Raji (cell line): Measurements from ENCODE around the gene EDAR.

Experiments
- POLR2A ChIP-seq: IDR thresholded peaks from 2 replicates; pipeline ENCODE4 v1.6.1; 2011; ENCODE audit warnings: low read depth, low read length, control low read depth; ENCODE audit not compliant: insufficient read depth

Gene EDAR

DNA sequence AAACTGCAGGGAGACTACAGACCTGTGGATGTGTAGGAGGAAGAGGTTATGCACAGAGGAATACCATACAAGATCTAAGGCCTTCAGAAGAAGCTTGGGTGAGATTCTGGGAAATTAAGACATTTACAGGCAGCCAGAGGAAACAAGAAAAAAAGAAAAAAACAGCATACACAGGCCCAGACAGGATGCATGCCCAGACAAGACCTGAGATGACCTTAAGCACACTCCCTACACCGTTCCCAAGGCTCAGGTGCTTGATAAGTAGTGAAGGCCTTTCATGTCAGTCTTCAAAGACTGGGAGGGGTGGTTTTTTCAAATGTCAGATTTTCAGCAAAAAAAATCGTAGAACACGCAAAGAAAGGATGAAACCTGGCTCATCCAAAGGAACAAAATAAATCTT is 119.5 kb downstream of the EDAR start:
- no peak for TF ChIP-seq POLR2A

DNA sequence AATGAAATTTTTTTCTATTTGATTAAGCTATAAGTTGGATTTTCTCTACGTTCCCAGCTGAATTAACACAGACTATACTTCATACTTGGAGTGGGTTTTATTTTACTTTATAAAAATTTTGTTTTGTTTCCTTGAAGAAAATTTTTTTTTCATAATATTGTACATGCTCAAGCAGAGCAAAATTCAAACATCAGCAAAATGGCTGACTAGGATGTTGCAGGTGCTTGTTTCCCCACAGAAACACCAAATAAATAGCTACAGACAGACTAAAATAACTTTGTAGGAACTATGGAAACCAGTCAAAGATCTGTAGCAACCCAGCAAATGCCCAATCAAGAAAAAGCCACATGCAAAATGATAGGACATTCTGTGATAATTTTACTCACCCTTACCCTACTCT is 120.1 kb downstream of the EDAR start:
- TF ChIP-seq POLR2A, result no peak

DNA sequence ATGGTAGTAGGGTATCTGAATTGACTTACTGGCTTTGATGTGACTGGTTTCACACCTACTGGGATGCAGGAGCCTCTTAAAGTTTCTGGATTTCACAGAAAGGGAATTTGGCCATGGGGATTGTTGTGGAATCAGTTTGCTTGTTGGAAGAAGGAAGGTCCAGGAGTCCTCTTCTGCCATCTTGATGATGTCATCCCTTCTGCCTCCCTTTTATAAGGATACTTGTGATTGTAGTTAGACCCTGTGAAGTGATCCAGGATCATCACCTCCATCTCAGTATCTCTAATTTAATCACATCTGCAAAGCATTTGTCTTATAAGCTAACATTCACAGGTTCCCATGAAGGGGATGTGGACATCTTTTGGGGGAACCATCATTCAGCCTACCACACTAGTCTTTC is 123.0 kb downstream of the EDAR start:
- TF ChIP-seq POLR2A, result no peak

DNA sequence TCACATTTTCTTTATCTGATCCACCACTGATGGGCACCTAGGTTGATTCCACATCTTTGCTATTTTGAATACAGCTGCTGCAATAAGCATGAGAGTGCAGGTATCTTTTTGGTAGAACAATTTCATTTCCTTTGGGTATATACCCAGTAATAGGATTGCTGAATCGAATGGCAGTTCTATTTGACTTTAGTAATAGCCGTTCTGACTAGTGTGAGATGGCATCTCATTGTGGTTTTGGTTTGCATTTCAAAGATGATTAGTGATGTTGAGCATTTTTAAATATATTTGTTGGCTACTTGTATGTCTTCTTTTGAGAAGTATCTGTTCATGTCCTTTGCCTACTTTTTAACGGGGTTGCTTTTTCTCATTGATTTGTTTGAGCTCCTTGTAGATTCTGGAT is 130.1 kb downstream of the EDAR start:
- no peak for TF ChIP-seq POLR2A

DNA sequence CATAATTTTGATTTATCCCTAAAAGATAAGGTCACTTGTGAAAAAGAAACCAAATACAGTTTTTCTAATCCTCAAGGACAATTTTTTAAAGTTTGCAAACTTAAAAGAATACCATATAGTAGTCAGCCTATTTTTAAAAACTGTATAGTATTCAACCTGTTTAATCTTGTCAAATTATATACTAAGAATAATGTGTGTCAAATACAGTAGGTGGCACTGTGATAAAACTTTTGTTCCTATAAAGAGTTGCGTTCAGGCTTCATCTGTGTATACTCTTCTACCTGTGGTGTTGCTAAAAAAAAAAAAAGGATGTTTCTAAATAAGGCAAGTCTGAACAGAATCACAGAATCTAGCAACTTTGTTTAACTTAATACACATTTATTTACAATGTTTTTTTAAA is 133.8 kb downstream of the EDAR start:
- no peak for TF ChIP-seq POLR2A

DNA sequence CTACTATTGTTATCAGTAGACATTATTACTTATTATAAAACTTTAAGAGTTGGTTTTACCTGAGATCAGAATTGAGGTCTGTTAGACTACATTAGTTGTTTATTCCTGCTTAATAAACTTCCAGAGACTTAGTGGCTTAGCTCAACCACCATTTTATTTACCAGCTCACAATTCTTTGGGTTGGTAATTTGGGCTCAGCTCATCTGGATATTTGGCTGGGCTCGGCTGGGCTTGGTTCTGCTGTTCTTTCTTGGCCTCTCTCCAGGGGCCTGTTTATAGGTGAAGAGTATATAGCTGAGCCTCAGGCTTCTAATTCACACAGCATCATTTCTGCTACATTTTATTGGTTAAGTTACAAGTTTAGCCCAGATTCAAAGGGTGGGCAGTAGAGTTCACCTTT is 134.5 kb downstream of the EDAR start:
- no peak for TF ChIP-seq POLR2A

DNA sequence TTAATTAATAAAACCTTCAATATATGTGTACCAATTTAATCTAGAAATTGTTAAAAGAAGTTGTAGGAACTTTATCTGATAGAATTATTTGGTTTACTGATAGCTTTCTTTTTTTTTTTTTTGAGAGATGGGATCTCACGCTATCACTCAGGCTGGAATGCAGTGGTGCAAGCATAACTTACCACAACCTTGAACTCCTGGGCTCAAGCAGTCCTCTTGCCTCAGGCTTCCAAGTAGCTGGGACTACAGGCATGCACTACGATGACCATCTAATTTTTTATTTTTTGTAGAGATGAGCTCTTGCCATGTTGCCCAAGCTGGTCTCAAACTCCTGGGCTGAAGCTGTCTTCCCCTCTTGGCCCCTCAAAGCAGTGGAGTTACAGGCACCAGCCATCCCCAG is 135.6 kb downstream of the EDAR start:
- TF ChIP-seq POLR2A, result no peak

DNA sequence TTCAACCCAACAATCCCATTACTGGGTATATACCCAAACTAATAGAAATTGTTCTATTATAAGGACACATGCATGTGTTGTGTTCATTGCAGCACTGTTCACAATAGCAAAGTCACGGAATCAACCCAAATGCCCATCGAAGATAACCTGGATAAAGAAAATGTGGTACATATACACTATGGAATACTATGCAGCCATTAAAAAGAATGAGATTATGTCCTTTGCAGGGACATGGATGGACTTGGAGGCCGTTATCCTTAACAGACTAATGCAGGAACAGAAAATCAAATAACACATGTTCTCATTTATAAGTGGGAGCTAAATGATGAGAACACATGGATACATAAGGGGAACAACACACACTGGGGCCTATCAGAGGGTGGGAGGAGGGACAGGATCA is 136.6 kb downstream of the EDAR start:
- no peak for TF ChIP-seq POLR2A

DNA sequence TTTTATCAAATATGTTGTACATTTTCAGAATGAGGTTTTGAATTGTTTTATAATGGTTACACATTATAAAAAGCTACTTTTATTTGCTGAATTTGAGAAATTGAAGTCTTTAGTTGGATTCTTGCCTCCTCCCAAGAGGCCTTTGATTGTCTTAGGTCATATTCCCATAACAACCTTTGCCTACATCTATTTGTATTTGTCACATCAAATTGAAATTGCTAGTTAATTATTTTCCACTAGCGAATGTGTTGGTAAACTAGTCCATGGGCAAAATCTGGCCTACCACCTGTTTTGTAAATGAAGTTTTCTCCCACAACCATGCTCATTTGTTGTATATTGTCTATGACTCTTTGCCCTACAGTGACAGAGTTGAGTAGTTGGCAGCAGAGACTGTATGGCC is 142.0 kb downstream of the EDAR start:
- TF ChIP-seq POLR2A, result no peak

DNA sequence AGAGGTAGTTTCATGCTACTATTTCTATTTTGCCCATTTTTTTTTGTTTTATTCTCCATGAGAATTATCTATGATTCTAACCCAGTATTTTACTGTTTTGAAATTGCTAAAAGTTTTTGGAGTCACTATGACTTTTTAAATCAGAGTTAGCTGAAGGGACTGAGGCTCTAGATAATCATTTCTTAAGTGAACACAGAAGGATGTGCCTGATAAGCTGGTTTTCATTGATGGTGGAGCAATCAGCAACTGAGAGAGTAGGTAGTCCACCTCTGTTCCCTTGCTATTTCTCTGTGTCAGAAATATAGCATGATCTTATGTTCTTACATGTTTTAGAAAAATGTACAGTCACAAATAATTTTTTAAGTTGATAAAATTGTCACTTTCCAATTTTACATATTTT is 143.1 kb downstream of the EDAR start:
- no peak for TF ChIP-seq POLR2A
